ENCODE data around the gene B4GALT7.

DNA sequence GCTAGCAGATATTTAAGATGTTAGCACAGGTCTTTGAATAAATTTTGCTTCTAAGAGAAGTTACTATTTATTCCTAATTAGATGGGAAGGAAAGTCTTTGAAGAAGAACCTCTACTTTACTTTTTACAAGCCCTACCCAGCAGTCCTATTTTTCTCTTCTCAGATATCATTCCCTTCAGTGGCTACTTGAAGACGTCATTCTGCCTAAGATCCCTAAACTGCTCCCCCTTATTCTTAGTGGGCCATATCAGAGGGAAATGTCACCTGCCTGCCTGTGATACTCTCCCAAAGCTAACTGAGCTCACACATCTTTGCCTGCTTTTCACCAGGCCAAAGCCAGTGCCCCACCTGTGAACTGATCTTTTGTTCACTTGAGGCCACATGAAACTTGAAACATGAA, 24.4 kb upstream of the B4GALT7 start:
- TF ChIP-seq, protein P1, sequence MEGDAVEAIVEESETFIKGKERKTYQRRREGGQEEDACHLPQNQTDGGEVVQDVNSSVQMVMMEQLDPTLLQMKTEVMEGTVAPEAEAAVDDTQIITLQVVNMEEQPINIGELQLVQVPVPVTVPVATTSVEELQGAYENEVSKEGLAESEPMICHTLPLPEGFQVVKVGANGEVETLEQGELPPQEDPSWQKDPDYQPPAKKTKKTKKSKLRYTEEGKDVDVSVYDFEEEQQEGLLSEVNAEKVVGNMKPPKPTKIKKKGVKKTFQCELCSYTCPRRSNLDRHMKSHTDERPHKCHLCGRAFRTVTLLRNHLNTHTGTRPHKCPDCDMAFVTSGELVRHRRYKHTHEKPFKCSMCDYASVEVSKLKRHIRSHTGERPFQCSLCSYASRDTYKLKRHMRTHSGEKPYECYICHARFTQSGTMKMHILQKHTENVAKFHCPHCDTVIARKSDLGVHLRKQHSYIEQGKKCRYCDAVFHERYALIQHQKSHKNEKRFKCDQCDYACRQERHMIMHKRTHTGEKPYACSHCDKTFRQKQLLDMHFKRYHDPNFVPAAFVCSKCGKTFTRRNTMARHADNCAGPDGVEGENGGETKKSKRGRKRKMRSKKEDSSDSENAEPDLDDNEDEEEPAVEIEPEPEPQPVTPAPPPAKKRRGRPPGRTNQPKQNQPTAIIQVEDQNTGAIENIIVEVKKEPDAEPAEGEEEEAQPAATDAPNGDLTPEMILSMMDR (conservative IDR thresholded peaks at IDR 0.05; ENCODE audit: low read length), result no peak
- no peak for TF ChIP-seq EZH2phosphoT487 (IDR thresholded peaks at IDR 0.05; ENCODE audit: borderline replicate concordance)

Data from Loucy (cell line).